GM12878 (cell line): ENCODE results near the gene SELENOM.

ENCODE experiments used
- CTCF ChIP-seq, 3 experiments: IDR thresholded peaks in 2 of 3; conservative IDR thresholded peaks in 1 of 3; 2 replicates each; pipeline ENCODE4 v1.5.1; 2011; ENCODE audit warnings: low read depth in 3 of 3, low read length in 3 of 3, mild to moderate bottlenecking in 3 of 3, control low read depth in 2 of 3, moderate library complexity in 2 of 3, inconsistent platforms in 1 of 3, mixed read lengths in 1 of 3; ENCODE audit not compliant: control insufficient read depth in 2 of 3, insufficient read depth in 1 of 3; ENCODE audit errors: extremely low read depth in 1 of 3
- EP300 ChIP-seq, 2 experiments: fragments of 150-350 bp in 1 of 2; IDR thresholded peaks; 2 replicates each; pipeline ENCODE4 v1.6.1; 2011 to 2012; ENCODE audit warnings: low read depth in 2 of 2, low read length in 2 of 2, borderline replicate concordance in 1 of 2, improper control_type of control experiment in 1 of 2, inconsistent platforms in 1 of 2; ENCODE audit not compliant: control insufficient read depth in 1 of 2
- MTA2 ChIP-seq: fragments of 450-650 bp; IDR thresholded peaks from 2 replicates; pipeline ENCODE4 v1.6.1; 2016; ENCODE audit warnings: low read depth, mild to moderate bottlenecking, moderate library complexity
- POLR2A ChIP-seq: IDR thresholded peaks from 2 replicates; pipeline ENCODE4 v1.6.1; 2011; ENCODE audit warnings: low read depth, mild to moderate bottlenecking, low read length
- SP1 ChIP-seq: IDR thresholded peaks from one replicate; pipeline ENCODE4 v1.6.1; 2011; ENCODE audit warnings: low read depth, low read length
- TCF12 ChIP-seq: IDR thresholded peaks from 2 replicates; pipeline ENCODE4 v1.6.1; 2011; ENCODE audit warnings: low read depth, mild to moderate bottlenecking, low read length
- YBX1 ChIP-seq: fragments of 450-650 bp; IDR thresholded peaks from 2 replicates; pipeline ENCODE4 v1.6.1; 2016; ENCODE audit warnings: antibody characterized with exemption
- ZNF384 ChIP-seq: IDR thresholded peaks from 2 replicates; pipeline ENCODE4 v1.6.1; 2012; ENCODE audit warnings: low read depth, mild to moderate bottlenecking, low read length, improper control_type of control experiment, borderline replicate concordance

GRCh38 chr22:31096657-31097279 is 10.6 kb downstream of the SELENOM start:
- no peak for TF ChIP-seq POLR2A
- TF ChIP-seq YBX1, result no peak
- TF ChIP-seq TCF12, result no peak
- no peak for TF ChIP-seq CTCF (IDR thresholded peaks at IDR 0.05 in 2 of 3, conservative IDR thresholded peaks at IDR 0.05 in 1 of 3; ENCODE audit: control insufficient read depth in 2 of 3, extremely low read depth in 1 of 3, insufficient read depth in 1 of 3, low read depth in 3 of 3, low read length in 3 of 3)
- TF ChIP-seq SP1, result no peak
- TF ChIP-seq MTA2, result no peak
- no peak for TF ChIP-seq ZNF384
- no peak for TF ChIP-seq EP300 (IDR thresholded peaks at IDR 0.05; ENCODE audit: borderline replicate concordance in 1 of 2, control insufficient read depth in 1 of 2, low read depth in 2 of 2, low read length in 2 of 2)
